MM.1S (cell line): ENCODE data around the gene PTCD3.

Experiments used
- DNase-seq: peaks from one replicate; pipeline ENCODE4 v3.0.0-alpha.2; 2015
- H2AFZ ChIP-seq: fragments of 300-600 bp; sonication (generic); 2 replicates; pipeline ENCODE4 v1.6.0; 2016; ENCODE audit warnings: antibody characterized with exemption, low read length
- H3F3A ChIP-seq: fragments of 300-600 bp; sonication (generic); 2 replicates; pipeline ENCODE4 v1.6.1; 2016; ENCODE audit warnings: mild to moderate bottlenecking, antibody characterized with exemption, low read length, moderate library complexity, mixed read lengths; ENCODE audit not compliant: insufficient read depth
- H3K27ac ChIP-seq: fragments of 300-600 bp; sonication (generic); 2 replicates; pipeline ENCODE4 v1.5.1; 2016; ENCODE audit warnings: mild to moderate bottlenecking, low read length
- H3K27me3 ChIP-seq: fragments of 300-600 bp; sonication (generic); replicated peaks from 2 replicates; pipeline ENCODE4 v1.6.0; 2016; ENCODE audit warnings: low read length; ENCODE audit not compliant: insufficient read depth
- H3K36me3 ChIP-seq: fragments of 300-600 bp; sonication (generic); replicated peaks from 2 replicates; pipeline ENCODE4 v1.6.1; 2016; ENCODE audit warnings: mild to moderate bottlenecking, low read length, mixed read lengths; ENCODE audit not compliant: insufficient read depth
- H3K4me1 ChIP-seq: fragments of 300-600 bp; sonication (generic); 2 replicates; pipeline ENCODE4 v1.6.1; 2016; ENCODE audit warnings: low read length, mixed read lengths
- H3K4me2 ChIP-seq: fragments of 300-600 bp; sonication (generic); 2 replicates; pipeline ENCODE4 v1.6.0; 2016; ENCODE audit warnings: low read depth, low read length
- H3K4me3 ChIP-seq: fragments of 300-600 bp; sonication (generic); 2 replicates; pipeline ENCODE4 v1.5.1; 2016; ENCODE audit warnings: low read length, mixed read lengths
- H3K79me2 ChIP-seq: fragments of 300-600 bp; sonication (generic); 2 replicates; pipeline ENCODE4 v1.6.1; 2016; ENCODE audit warnings: mixed run types, low read length, mixed read lengths
- H3K9ac ChIP-seq: fragments of 300-600 bp; sonication (generic); 2 replicates; pipeline ENCODE4 v1.6.1; 2016; ENCODE audit warnings: low read length, mixed read lengths
- H3K9me2 ChIP-seq: fragments of 300-600 bp; sonication (generic); replicated peaks from 2 replicates; pipeline ENCODE4 v1.6.1; 2016; ENCODE audit warnings: mild to moderate bottlenecking, low read length, mixed read lengths; ENCODE audit not compliant: insufficient read depth
- H3K9me3 ChIP-seq: fragments of 300-600 bp; sonication (generic); replicated peaks from 2 replicates; pipeline ENCODE4 v1.6.1; 2016; ENCODE audit warnings: mild to moderate bottlenecking, low read length, mixed read lengths; ENCODE audit not compliant: insufficient read depth
- H4K20me1 ChIP-seq: fragments of 300-600 bp; sonication (generic); 2 replicates; pipeline ENCODE4 v1.6.1; 2016; ENCODE audit warnings: mild to moderate bottlenecking, low read length, moderate library complexity, mixed read lengths; ENCODE audit not compliant: insufficient read depth
- CTCF ChIP-seq: fragments of 300-600 bp; sonication (generic); IDR thresholded peaks from 2 replicates; pipeline ENCODE4 v1.5.1; 2016; ENCODE audit warnings: antibody characterized with exemption, low read length, mixed read lengths
- EZH2 ChIP-seq: fragments of 300-600 bp; sonication (generic); optimal IDR thresholded peaks from 2 replicates; pipeline ENCODE3; 2017; ENCODE audit warnings: low read depth, mild to moderate bottlenecking, antibody characterized with exemption, low read length, mixed read lengths
- EZH2phosphoT487 ChIP-seq: fragments of 300-600 bp; sonication (generic); IDR thresholded peaks from 2 replicates; pipeline ENCODE4 v1.6.1; 2018; ENCODE audit warnings: antibody characterized with exemption, low read length

The PTCD3 gene

DNA sequence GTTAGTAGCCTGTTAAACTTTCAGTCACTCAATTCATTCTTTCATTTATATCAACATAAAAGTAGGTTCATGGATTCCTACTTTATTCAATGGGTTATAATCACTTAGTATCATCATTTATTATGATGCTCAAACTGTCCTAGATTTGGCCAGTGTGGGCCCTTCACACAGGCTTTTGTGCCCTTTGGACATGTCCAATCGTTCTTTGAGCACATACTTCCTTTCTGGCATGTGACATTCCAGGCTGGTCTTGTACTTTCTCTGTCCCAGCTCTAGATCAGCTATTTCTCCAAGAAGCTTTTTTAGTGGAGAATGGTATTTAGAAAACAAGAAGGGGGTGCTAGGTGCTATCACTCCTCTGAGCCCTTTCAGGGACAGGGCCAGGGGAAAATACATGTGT, 11.8 kb upstream of the PTCD3 start:
- H3K9me3 ChIP-seq = no peaks in the 10 kb centered on the region
- H4K20me1 ChIP-seq = no peaks in the 10 kb centered on the region; the same call in 1 of the 2 replicates
- no peak for DNase-seq
- H3K9ac ChIP-seq = no peak overlapping the region
- no peak for TF ChIP-seq EZH2phosphoT487
- no peak overlapping the region for H3K4me2 ChIP-seq
- no peaks in the 10 kb centered on the region for H3F3A ChIP-seq
- no peak overlapping the region for H2AFZ ChIP-seq
- no peak overlapping the region for H3K27ac ChIP-seq
- H3K4me1 ChIP-seq = no peaks in the 10 kb centered on the region
- peaks cover 69% of the 10 kb centered on the region for H3K79me2 ChIP-seq
- no peaks in the 10 kb centered on the region for H3K27me3 ChIP-seq
- H3K36me3 ChIP-seq = peaks cover 11% of the 10 kb centered on the region
- H3K4me3 ChIP-seq = no peak overlapping the region
- H3K9me2 ChIP-seq = no peaks in the 10 kb centered on the region

DNA sequence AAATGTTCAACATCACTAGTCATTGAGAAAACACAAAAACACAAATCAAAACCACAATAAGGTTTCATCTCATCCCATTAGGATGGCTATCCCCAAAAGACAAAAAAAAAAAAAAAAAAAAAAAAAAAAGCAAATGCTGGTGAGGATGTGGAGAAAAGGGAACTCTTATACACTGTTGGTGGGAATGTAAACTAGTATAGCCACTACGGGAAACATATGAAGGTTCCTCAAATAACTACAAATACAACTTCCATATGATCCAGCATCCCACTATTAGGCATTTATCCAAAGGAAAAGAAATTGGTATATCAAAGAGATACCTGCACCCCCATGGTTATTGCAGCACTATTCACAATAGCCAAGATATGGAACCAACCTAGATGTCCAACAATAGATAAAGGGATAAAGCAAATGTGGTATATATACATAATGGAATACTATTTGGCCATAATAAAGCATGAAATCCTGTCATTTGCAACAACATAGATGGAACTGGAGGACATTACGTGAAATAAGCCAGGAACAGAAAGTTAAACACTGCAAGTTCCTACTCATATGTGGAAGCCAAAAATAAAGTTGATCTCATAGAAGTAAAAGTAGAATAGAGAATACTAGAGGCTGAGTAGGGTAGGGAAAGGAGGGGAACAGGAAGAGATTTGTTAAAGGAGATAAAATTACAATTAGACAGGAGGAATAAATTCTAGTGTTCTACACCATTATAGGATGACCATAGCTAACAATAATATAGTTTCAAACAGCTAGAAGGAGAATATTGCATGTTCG, 8.7 kb upstream of the PTCD3 start:
- H3K36me3 ChIP-seq = peaks cover 6% of the 10 kb centered on the region; the same call in 1 of the 2 replicates
- no peak overlapping the region for H2AFZ ChIP-seq
- no peaks in the 10 kb centered on the region for H3K9me3 ChIP-seq
- DNase-seq = no peak
- H3K27me3 ChIP-seq = no peaks in the 10 kb centered on the region
- H3K9ac ChIP-seq = no peak overlapping the region
- peaks cover 91% of the 10 kb centered on the region for H3K79me2 ChIP-seq
- no peak overlapping the region for H3K4me3 ChIP-seq
- no peak overlapping the region for H3K27ac ChIP-seq
- H3K4me1 ChIP-seq = no peaks in the 10 kb centered on the region
- H3K4me2 ChIP-seq = no peak overlapping the region
- H3F3A ChIP-seq = no peaks in the 10 kb centered on the region
- TF ChIP-seq EZH2phosphoT487 (no peak), EZH2 (no peak), CTCF (no peak)
- H4K20me1 ChIP-seq = peaks cover 3% of the 10 kb centered on the region; the same call in 1 of the 2 replicates
- no peaks in the 10 kb centered on the region for H3K9me2 ChIP-seq

DNA sequence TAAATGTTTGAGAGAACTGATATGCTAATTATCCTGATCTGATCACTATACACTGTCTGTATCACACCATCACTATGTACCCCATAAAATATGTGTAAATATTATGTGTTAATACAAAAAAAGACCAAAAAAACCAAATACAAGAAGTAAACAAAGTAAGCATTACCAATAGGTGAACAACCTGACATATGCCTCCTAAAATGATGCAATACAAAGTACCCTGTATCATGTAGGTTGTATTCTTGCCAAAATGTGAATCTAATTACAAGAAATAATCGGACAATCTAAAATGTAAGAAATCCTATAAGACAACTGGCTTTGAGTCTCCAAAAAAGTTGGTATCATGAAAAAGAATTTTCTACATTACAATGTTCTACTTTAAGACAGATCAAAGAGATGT, 8.1 kb upstream of the PTCD3 start:
- Histone ChIP-seq H2AFZ (no peak overlapping the region), H3K9me2 (no peaks in the 10 kb centered on the region), H3K4me2 (no peak overlapping the region), H3K27ac (no peak overlapping the region), H3K4me1 (0 out of 2 replicates have a peak, but pooled peaks cover 4% of the 10 kb centered on the region), H4K20me1 (peaks cover 3% of the 10 kb centered on the region; the same call in 1 of the 2 replicates), H3K36me3 (peaks cover 6% of the 10 kb centered on the region; the same call in 1 of the 2 replicates), H3K27me3 (no peaks in the 10 kb centered on the region), H3F3A (no peaks in the 10 kb centered on the region), H3K79me2 (peaks cover 91% of the 10 kb centered on the region), H3K4me3 (no peak overlapping the region), H3K9ac (no peak overlapping the region), H3K9me3 (no peaks in the 10 kb centered on the region)
- TF ChIP-seq EZH2 = no peak
- no peak for TF ChIP-seq CTCF
- TF ChIP-seq EZH2phosphoT487 = no peak
- no peak for DNase-seq

DNA sequence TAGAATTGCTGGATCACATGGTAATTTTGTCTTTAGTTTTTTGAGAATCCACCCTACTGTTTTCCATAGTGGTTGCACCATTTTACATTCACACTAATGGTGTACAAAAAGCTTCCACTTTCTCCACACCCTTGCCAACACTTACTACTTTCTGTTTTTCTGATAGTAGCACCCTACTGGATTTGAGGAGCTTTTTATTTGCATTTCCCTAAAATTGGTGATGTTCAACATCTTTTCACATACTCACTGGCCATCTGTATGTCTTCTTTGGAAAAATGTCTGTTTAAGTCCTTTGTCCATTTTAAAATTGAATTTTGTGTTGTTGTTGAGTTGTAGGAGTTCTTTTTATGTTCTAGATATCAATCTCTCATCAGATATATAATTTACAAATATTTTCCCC, 3.9 kb upstream of the PTCD3 start:
- peaks cover 10% of the 10 kb centered on the region for H3F3A ChIP-seq
- H3K4me2 ChIP-seq = no peak overlapping the region

More for the DNA sequence above, 3.9 kb upstream of the PTCD3 start:
- no peak overlapping the region for H2AFZ ChIP-seq
- TF ChIP-seq CTCF (no peak), EZH2 (no peak), EZH2phosphoT487 (no peak)
- DNase-seq = no peak
- H3K27ac ChIP-seq = no peak overlapping the region
- H3K9me3 ChIP-seq = no peaks in the 10 kb centered on the region
- peaks cover 16% of the 10 kb centered on the region for H3K4me1 ChIP-seq
- peaks cover 6% of the 10 kb centered on the region; the same call in 1 of the 2 replicates for H3K36me3 ChIP-seq
- H3K4me3 ChIP-seq = no peak overlapping the region
- H4K20me1 ChIP-seq = peaks cover 3% of the 10 kb centered on the region; the same call in 1 of the 2 replicates
- H3K9me2 ChIP-seq = no peaks in the 10 kb centered on the region
- H3K79me2 ChIP-seq = peaks cover 98% of the 10 kb centered on the region
- H3K9ac ChIP-seq = no peak overlapping the region
- no peaks in the 10 kb centered on the region for H3K27me3 ChIP-seq
